Heart left ventricle (tissue), 13 donors: ENCODE data around the gene VSTM2L.

Experiments
- CTCF ChIP-seq, 12 donors: fragments of 200-600 bp; sonication (generic) in 4 of 12; IDR thresholded peaks; one replicate each; pipeline versions ENCODE4 v1.5.0 to v1.8.0; 2018 to 2022; ENCODE audit warnings: antibody characterized with exemption in 12 of 12, mild to moderate bottlenecking in 5 of 12
- POLR2A ChIP-seq, 2 donors: fragments of 450-650 bp; IDR thresholded peaks; one replicate each; pipeline ENCODE4 v1.6.1; 2017; ENCODE audit warnings: antibody characterized with exemption in 2 of 2, mild to moderate bottlenecking in 2 of 2, moderate library complexity in 2 of 2
- donor health status: ischemic (EF 13 %, LVEDD 7.1; RV severe dilation, severe dysfunction).
- donor health status: DM: no; HTN: yes; CAD: no.
- donor health status: DM: no; HTN: no; CAD: no.
- donor health status: ischemic (EF 25% LVEDD 6.9; RV normal size, moderate dysfunction).
- donor health status: ischemic (EF 25% LVEDD 5.7; RV mildly dilated, moderate dysfunction).
- donor health status: ischemic (EF 35%, LVEDD 5.7; RV mildly dilated, moderate dysfunction).
- donor health status: nonischemic (EF 11% LVEDD 7.7; RV severe dilation, severe dysfunction).
- donor health status: DM: yes; HTN: yes; CAD: no.
- donor health status: PGD.
- donor health status: ischemic (EF 29% LVEDD 5.4; RV normal size, mild dysfunction).
- donor health status: nonischemic (EF 23%, LVEDD 6.1; RV moderate dilation, normal function).

DNA sequence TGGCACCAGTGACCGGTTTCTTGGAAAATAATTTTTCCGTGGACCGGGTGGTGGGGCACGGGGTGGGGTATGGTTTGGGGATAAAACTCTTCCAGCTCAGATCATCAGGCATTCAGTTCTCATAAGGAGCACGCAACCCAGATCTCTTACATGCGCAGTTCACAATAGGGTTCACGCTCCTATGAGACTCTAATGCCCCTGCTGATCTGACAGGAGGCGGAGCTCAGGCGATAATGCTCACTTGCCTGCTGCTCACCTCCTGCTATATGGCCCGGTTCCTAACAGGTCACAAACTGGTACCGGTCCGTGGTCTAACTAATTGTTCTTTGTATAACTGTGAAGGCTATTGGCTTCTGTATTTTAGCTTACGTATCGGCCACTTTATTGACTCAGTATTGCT lies 51.7 kb downstream of the VSTM2L start:
- TF ChIP-seq CTCF (IDR thresholded peaks at IDR 0.05) (no peak), POLR2A (IDR thresholded peaks at IDR 0.05) (no peak)
